Stimulated activated CD4-positive, alpha-beta T cell treated with anti-CD3 and anti-CD28 coated beads, Interleukin-4, amount 100 ng/mL, for 48 hours (primary cell): ENCODE data around the gene RGS7.

Experiments
- DNase-seq, 2 donors: peaks; one replicate each; pipeline ENCODE4 v3.0.0-alpha.2; 2020; ENCODE audit warnings: low read depth in 2 of 2

RGS7 gene

DNA sequence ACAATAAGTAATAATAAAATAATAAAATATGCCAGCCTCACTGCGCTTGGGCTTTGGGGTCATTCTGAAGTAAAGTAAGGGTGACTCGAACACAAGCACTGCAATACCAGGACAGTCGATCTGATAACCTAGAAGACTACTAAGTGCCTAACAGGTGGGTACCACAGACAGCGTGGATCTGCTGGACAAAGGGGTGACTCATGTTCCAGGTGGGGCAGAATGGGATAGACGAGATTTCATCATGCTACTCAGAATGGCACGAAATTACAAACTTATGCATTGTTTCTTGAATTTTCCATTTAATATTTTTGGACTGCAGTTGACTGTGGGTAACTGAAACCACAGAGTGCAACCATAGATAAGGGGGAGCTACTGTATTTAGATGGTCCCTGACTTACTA is 523.9 kb downstream of the RGS7 start:
- no peak for DNase-seq

DNA sequence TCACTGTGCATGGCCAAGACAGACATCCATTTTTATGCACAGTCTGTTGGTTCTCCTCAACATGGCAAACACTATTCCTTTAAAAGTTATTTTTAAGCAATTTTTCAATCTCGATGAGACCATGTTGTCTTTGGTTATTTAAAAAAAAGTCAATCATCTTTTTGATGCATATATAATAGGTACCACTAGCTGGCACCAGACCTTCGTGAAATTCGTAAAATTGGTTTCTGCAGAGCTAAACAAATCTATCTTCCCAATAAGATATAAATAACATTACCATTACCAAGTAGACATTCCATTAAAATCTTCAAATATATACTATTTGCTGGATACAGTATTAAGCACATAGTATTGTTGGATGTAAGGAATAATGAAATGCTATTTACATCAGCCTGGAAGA is 525.1 kb downstream of the RGS7 start:
- DNase-seq = no peak

DNA sequence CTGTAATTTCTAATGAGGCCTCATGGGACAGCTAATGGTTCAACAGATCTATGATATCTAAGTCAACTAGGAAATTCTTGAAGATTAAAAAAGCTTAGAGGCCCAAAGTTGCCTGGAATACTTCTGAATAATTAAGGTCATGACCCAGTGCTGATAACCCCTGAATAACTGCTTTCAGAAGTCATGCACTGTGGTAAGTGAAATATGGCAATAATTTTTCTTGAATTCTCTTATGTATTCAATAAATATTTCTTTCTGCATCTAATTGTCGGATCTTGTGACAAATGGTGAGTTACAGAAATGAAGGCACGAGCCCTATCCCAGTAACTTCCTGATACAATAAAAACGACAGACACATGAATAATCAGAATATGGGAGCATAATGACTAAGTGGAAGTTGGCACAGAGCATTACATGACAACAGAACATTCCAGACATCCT is 525.8 kb downstream of the RGS7 start:
- no peak for DNase-seq

DNA sequence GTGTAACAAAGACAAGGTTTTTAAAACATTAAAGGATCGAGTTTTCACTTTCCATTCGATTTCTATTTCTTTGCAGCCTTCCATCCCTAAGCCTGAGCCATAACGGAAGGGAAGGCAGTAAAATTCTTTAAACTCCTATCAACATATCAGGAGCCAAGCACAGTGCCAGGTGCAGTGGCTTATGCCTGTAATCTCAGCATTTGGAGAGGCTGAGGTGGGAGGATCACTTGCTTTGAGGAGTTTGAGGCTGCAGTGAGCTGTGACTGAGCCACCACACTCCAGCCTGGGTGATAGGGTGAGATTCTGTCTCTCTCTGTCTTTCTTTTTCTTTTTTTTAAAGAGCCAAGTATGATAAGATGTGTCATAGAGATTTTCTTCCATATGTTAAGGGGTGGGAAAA is 527.5 kb downstream of the RGS7 start:
- no peak for DNase-seq

DNA sequence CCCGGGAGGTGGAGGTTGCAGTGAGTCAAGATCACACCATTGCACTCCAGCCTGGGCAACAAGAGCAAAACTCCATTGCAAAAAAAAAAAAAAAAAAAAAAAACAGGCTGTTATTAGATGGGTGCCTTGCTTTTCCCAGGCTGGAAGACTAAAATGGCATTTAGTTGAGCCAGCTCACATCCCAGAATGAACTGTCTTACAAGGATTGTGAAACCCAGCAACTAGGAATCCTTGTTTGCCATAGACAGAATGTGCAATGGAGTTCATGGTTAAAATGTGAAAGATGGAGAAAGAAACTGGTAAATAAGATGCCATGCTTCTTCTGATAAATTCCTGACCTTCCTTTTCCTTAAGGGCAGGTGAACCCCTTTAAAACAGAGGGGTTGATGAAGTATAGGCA is 529.2 kb downstream of the RGS7 start:
- no peak for DNase-seq

DNA sequence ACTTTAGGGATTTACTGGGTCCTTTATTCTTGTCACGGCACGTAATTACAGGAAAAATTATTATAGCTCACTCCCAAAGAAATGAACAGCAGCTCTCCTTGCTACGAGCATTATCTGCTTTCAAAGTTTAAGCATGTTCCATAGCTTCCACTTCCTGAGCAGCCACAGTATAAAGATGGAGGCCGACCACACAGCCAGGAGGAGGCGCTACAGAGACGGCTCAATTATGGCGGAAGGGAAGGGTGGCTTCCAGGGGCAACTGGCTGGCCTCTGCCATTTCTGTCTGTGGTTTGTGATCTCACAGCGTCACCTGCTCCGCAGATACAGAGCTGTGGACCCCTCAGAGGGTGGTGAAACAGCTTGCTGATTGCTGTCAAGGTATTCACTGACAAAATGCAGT is 532.8 kb downstream of the RGS7 start:
- DNase-seq = no peak

DNA sequence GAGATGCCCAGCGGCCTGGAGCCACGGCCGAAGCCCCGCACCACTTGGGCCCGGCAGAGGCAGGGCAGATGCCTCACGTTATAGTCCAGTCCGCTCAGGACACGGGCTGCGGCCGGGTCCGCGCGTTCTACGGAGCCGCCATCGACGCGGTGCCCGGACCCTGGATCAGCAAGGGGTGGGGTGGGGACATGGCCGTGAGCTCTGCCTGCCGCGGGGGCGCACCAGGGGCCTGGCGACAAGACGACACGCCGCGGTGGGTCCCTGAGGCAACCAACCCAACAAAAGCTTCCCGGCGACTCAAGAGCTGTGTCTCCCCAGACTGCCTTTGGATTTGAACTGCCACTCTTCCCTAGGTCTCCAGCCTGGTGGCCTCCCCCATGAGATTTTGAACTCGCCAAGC is 533.6 kb downstream of the RGS7 start:
- no peak for DNase-seq

DNA sequence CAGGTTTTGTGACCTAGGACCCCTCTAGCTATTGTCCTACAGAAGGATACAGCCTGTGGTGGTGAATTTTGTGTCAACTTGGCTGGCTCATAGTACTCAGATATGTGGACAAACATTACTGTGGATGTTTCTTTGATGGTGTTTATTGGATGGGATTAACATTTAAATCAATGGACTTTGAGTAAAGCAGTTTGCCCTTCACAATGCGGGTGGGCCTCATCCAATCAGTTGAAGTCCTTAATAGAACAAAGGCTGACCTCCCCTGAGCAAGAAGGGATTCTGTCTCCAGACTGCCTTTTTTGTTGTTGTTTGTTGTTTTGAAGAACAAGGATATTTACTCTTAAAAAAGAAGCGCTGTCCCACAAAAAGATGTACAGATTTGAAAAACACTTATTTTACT is 535.1 kb downstream of the RGS7 start:
- DNase-seq = no peak

DNA sequence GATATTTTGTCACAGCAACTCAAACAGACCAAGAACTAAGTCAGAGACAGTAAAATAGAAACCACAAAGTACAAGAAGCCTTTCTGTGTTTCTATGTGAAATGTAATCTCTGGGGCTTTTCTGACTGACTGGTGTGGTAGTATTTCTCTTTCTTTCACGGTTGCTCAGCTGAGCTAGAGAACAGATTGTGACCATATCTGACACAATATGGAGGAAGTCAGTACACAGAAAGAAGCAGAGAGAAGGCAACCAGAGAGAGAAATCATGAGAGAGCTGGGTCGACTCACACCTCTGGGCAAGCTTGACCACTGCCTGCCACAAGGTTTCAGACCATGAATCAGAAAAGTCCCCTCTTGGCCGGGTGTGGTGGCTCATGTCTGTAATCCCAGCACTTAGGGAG is 536.2 kb downstream of the RGS7 start:
- no peak for DNase-seq

DNA sequence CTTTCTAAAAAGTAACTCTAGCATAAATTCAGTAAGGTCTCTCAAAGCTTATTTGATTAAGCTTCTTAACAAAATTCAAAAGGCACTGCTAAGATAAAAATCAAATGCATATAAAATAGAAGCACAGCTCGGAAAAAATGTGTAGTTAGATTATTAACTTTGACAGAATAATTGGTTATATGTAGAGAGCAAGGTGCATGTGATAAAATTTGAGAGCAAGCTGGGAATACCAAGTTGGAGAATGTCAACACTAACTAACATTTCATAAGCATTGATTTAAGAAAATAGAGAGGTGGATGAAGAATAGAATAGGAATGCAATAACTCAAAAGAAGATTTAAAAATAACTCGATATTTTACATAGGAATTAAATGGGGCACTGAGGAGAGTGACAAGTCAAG is 540.5 kb downstream of the RGS7 start:
- DNase-seq = no peak

DNA sequence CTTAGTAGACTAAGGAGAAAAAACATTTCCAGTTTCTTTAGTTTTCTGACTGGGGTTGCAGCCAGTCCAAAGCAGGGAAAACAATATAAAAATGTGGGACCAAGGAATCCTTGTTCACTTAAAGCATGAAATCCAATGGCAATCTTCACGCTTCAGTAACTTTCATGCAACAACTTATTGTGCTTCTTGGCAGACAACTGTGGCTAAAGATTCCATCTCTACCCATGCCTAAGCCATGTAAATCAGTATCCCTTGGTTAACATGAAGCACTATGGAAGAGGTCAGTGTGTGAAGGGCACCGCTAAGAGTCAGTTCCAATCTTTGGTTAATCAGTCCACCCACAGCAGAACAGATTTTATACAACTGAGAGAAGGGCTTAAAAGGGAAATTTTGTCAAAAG is 543.3 kb downstream of the RGS7 start:
- DNase-seq = no peak

DNA sequence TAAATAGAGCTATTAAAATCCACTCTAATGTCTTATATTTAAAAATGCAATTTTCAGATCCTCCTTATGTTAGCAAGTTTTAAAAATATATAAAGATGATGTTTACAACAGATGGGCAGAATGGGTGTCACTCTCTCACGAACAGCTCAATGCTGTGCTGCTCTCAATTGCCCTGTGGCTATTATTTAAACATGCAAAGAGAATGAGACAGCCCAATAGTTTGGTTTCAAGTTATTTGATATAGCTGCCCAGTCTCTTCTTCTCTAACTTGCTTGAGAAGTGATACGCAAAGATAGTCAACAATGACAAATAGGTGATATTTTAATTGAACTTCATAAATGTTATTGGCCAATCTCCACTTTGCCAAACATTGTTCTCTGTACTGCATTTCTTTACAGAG is 545.7 kb downstream of the RGS7 start:
- no peak for DNase-seq

DNA sequence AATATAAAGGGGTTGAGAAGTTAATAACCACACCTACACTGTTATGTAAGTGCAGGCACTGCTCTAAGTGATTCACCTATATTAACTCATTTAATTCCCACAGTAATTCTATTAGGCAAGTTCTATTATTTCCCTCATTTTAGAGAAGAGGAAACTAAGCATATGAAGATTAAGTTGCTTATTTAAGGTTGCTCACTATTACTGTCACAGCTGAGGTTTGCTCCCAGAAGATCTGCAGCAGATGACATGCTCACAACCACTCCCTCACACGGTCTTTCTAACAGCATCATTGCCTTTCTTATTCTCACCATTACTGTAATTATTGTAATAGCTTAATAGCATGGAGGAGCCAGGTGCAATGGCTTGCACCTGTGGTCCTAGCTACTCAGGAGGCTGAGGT is 548.6 kb downstream of the RGS7 start:
- DNase-seq = no peak

DNA sequence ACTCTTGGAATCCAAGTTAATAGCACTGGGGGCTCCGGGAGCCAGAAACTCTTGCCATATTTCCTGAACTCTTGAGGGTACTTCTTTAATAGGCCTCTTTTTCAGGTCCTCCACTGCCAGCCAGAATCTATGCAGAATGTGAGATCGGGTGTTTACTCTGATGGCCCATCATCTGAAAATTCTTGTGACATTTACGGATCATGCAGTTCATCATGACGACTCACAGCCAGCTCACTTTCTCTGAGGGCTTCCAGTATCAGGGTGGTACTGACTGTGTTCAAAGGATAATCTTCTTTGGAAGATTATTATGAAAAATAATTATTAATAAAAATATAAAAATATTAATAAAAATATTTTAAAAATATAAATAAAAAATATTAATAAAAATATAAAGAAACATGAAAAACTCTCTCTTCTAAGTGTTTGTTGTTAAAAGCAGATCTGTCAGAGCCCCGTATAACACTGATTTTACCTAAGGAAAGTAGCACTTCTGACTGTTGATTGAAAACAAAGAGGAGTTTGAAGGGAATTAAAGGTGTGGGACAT is 550.7 kb downstream of the RGS7 start:
- DNase-seq = no peak

DNA sequence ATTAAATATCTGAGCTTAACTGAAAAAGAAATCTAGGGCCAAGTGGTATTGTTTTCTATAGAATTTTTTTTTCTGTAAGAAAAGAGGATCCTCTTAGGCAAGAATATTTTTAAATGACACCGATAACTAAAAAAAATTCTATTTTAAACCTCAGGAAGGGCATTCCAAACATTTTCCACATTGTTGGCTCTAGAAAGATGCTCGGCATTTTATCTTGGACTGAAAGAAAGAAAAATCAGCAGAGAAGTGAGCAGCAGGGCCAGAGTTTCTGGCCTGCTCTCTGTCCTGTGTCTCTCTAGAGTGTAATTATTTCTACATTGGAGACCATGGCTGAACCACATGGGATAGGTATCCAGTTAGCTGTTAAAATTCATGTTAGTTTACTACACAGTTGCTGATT is 552.5 kb downstream of the RGS7 start:
- DNase-seq = no peak

DNA sequence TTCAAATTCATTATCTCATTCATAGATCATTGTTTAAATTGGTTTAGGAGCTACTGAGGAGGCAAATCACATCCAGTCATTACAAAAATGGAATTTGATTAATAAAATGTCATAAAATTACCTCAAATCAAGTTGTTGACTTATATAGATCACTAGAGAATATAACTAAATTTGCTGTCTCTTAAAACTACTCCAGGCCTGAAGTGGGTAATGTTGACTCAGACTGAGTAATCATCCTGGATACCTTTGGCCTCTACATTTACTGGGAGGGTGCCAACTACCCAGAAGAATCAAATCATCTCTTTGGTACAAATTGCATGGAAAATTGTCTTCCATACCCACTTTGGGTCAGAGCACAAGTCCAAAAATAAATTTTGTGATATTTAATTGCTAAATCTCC is 553.9 kb downstream of the RGS7 start:
- no peak for DNase-seq

DNA sequence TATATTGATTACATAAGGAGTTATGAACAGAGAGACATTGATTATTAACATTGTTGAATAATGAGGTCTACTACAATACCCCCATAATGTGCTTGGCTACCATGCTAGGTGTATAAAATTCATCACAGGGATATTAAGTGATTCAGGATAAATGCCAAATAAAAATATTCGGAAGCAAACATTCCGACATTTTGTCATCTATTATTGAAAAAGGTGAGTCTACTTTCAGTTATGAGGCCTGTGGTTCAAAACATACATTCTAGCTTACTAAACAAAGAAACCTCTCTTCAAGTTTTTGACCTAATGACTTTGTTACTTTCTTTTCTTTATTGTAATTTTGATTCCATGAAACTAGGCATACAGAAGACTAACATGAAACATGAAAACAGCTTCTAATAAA is 554.7 kb downstream of the RGS7 start:
- no peak for DNase-seq

DNA sequence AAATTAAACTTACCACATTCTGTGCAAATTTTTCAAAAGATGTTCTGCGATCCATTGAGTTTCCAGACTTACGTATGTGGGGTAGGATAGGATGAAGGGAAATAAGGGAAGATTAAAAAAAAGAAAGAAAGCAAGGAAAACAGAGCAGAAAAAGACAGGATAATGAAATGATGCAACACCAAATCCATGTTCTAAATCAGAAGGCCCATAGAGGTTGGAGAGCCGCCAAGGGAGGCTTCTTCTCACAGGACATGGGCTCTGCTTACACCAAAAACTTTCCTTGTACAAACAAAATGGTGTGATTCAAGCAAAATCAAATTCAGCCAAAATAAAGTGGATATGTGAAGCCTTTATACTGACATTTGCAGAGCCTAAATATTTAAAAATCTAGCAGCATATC is 555.6 kb downstream of the RGS7 start:
- DNase-seq = no peak

DNA sequence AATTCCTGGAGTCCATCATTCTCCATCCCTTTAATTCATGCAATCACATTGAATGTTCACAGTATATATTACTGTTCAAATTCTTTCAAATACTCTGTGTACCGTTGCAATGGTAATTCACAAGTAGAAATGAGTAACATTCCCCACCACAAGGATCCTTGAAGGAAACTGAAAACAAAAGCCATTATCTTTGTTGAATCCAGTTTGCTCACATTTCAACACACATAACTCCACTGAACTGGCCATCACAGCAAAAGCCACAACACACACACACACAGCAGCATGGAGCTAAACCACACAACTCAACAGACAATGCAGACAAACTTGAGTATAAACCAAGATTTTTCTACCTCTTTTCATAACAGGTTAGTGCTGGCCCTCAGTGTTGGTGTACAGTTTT is 556.7 kb downstream of the RGS7 start:
- DNase-seq = no peak

DNA sequence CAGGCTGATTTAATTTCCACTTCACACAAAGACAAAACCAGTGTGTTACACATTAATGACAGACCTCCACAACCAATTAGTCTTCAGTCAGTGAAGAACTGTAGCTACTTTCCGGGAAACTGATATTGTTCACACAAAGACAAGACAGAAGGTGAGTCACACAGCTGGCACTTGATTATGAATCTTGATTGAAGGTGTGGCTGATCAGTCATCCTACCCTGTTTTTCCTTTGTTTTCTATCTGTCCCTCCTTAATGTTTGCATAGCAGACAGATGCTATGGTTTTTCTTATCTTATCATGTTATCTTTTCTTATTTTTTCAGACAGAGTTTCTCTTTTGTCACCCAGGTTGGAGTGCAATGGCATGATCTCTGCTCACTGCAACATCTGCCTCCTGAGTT is 560.0 kb downstream of the RGS7 start:
- no peak for DNase-seq

DNA sequence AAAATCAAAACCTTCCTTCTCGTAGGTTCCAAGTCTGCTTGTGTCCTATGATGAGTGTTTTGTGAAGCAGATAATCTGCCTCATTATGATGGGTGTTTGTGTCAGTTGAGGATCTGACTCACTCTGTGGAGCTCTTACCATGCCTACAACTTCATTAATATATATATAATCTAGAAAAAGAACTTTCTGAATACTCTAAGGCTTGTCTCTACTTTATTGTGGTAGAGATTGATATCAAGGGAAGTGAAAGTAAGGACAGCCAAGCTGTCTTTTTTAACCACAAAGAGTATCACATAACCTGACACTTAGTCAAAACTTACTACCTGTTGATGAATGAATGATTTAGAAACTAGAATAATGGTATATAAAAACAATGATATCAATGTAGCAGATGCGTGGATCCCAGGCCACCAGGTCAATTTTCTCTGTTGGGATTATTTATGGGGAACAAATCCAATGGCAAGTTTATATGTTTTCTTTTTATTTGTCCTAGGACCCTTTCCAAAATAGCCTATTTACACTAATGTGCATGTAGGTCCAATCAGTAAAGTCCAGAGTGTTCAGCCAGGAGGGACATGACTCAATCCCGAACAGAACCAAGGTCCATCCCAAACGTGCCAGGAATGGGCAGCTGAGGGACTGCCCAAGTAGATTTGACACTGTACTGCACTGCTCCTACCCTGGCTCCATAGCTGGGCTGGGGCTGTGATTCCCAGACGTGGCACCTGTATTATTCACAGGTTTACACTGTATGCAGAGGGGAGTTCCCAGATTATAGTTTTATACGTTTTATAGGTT is 562.8 kb downstream of the RGS7 start:
- no peak for DNase-seq

DNA sequence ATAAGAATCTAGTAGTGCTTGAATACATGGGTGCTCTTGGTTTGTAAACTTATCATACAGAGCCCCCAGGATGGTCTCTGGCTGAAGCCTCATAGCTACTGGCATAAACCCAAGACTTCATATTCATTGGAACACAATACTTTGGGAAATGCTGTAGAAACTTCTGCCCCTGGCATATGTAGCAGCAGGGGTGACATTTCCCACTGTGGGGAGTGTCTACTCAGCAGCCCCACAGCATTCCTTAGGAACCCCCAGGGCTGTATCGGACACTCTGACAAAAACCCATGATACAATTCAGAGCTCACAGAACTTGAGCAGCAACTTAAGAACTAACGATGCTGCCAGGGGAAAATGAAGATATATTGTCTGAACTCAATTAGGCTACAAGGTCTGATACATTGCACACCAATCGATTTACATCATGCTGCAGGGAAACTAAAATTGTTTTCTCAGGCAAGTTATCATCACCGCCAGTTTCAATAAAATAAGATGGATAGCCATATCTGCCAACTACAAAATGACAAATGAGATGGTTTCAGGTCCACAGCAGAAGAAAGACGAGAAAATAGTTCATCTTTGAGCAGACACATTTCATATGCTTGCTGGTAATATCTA is 564.0 kb downstream of the RGS7 start:
- no peak for DNase-seq

DNA sequence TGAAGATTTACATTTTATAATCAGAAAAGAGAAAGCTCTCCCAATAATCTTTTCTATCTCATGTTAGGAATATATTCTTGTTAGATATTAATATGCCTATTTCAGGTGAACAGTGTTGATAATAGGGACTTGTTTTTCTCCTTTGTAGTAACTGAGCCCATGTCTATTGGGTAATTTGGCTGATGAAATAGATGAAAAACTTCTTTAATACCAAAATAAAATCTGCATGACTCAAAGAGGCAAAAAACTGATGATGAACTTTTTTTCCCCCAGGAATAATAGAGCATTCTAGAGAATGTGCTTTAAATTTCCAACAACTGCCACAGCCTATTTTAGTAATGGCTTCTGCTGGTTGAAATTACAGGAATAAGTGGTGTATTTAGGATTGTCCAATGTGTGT is 566.1 kb downstream of the RGS7 start:
- DNase-seq = no peak

DNA sequence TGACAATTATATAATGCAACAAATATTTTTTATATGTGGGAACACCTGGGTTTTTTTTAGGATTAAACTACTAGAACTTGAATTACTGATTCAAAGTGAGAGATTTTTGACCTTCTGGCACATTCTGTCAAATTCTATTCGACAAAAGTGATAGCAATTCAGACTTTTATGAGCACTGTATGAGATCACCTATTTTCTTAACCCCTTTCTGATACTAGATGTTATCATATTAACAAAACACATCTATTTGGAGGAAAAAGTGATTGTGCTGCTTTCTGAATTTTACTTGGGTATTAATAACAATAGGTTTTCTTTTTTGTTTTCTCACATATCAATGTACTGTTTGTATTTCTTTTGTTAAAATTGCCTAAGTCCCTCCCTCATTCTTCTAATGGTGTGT is 570.1 kb downstream of the RGS7 start:
- DNase-seq = no peak
